Stimulated activated CD4-positive, alpha-beta T cell treated with anti-CD3 and anti-CD28 coated beads, Interleukin-2, amount 100 ng/mL, for 24 hours (primary cell): Measurements from ENCODE around the gene PLSCR3.
A peak's percentile ranks its signal among the peaks of the same experiment; 100 is the strongest.

Experiments
- DNase-seq, 2 donors: peaks; one replicate each; pipeline ENCODE4 v3.0.0-alpha.2; 2020

Gene PLSCR3

DNA sequence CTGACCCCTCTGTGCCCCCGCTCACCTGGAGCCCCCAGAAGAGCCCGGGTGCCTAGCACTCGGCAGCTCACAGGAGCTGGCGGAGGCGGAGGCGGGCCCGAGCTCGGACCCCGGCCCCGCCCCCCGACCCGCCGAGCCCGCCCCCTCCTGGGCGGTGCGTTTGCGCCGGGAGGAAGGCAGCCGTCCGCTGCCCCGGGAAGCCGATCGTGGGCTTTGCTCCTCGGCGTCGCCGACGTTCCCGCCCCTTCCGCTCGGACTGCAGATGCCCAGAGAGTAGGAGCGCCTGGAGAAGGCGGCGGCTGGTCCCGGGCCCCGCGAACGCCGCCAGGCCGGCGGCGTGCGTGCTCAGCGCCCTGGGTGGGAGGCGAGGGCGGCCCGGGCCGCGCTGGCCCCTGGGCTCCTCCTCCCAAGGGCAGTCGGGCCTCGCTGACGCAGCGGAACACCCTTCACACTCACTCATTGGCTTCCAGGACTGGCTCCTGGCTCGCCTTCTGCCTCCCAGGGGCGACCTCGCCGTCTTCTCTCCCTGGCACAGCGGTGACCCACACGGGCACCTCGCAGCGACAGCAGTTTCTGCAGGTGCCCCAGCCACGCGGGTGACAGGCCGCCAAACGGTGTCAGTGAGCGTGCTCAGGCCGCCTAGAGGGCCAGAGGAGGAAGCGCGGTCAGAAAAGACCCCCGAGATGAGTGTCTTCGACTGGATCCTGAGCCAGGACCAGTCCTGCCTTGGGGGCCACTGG, at the start of gene PLSCR3:
TSS of gene PLSCR3 (minus strand) at position 74 of the 740 bp plus-strand sequence. CDS start 415 bp downstream, outside the sequence.
- DNase-seq = peak; percentile 86 to 90

DNA sequence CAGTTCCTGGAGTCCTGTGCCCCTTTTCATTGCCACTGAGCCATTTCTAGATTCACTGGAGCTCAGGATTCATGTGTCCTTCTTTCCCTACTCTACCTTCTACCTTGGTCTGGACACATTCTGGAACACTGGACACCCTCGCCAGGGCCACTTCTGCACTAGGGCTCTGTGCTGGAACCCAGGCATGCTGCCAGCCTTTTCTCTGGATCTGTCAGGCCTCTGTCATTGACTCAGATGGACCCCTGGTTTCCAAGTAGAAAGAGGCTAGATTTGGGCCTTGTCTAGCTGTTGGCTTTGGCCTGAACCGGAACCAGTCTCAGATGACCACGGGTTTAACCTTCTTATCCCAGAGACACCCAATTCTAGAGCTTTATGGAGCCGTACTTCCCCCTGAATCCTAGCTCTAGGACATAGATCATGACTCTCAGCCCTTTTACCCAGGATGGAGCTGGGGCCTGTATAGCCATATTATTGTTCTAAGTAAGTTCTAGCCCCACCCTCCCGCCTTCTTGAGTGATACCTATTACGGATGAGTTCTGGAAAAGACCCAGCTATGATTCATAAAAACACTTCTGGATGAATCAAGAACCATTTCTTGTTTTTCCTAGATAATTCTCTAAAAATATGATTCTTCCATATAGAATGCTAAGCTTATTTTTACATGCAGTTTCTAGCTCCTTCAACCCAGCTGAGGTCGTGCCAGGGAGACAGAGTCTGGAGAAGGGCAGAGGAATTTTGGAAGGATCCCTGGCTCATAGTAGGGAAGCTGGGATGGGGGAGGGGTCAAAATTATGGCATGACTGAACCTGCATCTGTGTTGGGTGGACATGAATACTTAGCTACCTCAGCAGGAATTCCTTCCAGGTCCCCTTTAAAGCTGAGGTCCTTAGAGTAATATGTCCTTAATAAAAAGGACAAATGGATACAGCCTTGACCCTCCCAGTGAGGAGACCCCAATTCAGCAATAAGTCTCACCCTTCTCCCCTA, 49.5 kb upstream of the PLSCR3 start:
- DNase-seq = no peak

DNA sequence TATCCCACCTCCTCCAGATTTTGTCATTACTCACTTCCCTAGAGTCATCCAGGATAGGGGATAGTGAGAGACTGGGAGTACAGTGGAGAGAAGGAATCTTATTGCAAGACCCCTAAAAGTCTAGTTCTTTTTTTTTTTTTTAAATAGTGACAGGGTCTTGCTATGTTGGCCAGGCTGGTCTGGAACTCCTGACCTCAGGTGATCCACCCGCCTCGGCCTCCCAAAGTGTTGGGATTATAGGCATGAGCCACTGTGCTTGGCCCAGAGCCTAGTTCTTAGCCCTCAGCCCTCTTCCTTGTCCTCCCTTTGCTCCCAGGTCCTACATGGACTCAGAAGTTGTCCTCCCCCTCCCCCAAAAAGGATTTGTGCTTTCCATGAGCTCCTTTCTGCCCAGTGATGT, 47.8 kb upstream of the PLSCR3 start:
- DNase-seq = no peak

DNA sequence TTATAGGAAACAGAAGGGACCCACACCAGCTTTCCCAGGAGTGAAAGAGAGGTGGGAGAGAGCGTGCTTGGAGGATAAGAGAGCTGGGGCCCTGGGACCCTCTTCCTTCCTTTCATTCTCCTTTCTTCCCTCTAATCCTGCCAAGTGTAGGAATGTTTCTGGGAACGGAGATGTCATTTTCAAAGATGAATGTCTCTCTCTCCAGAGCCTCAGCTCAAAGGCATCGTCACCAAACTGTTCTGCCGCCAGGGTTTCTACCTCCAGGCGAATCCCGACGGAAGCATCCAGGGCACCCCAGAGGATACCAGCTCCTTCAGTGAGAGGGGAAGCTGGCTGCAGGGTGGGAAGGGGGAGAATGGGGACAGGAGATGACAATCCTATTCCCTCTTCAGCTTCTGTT, 46.9 kb upstream of the PLSCR3 start:
- no peak for DNase-seq

DNA sequence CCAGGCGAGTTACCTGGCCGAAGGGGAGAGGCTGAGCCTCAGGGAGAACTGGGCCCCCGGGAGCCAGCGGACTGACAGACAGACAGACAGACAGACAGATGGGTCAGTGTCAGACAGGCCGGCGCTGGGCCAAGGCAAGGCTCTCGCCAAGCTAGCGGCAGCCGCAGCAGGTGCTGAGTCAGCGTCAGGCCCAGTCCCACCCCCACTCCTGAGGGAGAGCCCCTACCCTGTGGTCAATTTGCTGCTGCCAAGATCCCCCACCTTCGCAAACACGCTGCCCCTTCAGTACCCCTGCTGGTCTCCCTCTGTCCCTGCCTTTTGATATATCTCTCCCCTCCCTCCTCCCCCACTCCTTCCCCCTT, 46.5 kb upstream of the PLSCR3 start:
- peak in 1 of 2 donors; percentile 28 for DNase-seq

DNA sequence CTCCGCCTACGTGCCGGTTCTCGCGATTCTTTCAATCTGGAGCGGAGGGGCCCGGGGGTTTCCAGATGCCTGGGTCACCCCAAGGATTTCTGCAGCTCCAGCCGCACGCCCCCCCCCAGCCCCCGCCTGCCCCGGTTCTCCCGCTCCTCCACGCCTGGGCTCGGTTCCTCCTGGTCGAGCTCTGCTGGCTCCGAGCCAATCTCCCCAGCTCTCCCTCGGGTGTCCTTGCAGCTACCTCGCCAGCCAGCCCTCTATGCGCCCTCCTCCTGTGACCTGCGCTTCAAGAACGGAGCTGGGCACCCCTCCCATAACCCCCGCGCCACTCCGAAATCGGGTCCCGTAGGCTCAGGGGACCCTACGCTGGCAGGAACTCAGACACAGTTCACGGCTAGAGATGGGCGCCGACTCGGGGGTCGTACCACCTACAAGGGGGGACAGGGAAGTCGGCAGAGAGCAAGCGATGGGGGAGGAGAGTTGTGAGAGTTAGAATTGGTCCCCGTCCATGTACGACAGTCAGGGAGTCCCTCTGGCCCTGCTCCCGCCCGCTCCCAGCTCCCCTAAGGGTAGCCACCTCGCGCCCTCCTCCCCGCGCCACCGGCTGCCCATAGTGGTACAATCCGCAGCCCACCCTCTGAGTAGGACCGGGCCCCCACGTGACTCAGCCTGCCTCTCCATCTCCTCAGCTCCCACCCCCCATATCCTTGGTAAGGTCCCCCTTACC, 45.9 kb upstream of the PLSCR3 start:
- DNase-seq = peak; percentile 34 to 62

DNA sequence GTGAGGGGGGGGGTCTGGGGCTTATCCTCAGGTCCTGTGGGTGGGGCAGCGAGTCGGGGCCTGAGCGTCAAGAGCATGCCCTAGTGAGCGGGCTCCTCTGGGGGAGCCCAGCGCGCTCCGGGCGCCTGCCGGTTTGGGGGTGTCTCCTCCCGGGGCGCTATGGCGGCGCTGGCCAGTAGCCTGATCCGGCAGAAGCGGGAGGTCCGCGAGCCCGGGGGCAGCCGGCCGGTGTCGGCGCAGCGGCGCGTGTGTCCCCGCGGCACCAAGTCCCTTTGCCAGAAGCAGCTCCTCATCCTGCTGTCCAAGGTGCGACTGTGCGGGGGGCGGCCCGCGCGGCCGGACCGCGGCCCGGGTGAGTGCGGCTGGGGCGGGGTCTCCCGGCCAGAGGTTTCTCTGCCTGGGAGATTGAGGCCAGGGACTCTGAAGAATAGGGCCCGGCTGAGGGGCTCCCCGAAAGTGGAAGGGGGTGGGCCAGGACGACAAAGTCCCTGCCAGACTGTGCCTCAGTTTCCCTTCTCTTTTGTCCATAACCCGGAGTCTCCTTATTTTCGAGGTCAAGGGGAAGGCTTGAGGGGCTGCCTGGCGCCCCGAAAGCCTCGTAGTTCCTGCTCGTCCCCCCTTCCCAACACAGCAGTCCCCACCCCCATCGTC, 45.3 kb upstream of the PLSCR3 start, which contains the start of gene FGF11:
TSS of gene FGF11 (plus strand) at position 51 of the 651 bp plus-strand sequence. CDS start at position 160, 109 bp downstream.
- peak in 1 of 2 donors; percentile 14 for DNase-seq

DNA sequence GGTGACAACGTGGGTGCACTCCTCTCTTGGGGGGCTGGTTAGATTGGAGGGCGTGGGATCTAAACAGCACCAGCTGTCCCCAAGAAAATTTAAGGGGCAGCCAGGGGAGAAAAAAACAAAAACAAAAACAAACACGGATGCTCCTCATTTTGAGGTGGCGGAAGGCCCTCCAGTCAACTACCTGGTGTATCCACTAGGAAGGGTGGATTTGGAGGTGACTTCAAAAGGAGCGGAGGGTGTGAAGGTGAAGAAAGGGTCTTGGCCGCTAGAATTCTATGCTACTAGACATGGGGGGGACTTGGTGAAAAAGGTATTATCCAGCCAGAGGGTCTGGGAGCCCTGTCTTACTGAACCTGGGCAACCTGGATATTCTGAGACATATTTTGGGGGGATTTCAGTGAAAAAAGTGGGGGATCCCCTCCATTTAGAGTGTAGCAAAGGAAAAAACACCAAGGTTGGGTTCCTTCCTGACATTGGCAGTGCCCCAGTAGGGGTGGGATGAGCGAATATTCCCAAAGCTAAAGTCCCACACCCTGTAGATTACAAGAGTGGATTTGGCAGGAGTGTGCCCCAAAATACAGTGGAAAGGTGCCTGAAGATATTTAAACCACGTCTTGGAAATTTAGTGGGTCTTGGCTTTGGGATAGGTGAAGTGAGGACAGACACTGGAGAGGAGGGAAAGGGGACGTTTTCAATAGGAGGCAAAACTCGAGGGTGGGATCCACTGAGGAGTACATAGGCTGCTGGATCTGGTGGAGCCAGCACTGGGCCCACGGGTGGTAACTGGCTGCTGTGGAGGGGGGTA, 44.5 kb upstream of the PLSCR3 start:
- no peak for DNase-seq

DNA sequence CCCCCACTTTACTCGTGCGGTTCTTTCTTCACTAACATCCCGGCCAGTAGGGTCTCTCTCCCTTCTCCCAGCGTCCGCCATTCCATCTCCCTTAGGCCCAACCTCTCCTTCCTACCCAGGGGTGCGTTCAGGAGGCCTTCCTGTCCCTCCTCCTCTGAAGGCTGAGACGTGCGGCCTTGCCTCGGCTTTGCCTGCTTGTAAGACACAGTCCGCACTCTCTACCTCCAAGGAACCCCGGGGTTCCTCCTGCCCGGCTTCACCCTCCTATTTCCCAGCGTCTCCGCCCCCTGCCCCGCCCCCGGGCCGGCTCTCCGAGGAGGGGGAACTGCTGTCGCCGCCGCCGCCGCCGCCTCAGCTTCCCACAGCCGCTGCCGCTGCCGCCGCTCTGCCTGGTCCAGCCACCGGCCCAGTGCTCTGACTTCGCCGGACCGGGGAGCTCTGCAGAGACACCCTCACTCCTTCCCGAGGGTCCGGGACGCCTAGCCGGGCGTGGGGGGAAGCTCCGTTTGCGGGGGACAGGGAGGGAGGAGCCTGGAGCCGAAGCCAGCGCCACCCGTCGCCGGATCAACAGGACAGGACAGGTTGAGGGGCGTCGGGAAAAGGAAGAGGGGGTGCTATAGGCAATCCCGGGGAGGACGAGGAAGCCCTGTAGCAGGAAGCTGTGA, 43.8 kb upstream of the PLSCR3 start:
- DNase-seq = peak; percentile 66 to 80

DNA sequence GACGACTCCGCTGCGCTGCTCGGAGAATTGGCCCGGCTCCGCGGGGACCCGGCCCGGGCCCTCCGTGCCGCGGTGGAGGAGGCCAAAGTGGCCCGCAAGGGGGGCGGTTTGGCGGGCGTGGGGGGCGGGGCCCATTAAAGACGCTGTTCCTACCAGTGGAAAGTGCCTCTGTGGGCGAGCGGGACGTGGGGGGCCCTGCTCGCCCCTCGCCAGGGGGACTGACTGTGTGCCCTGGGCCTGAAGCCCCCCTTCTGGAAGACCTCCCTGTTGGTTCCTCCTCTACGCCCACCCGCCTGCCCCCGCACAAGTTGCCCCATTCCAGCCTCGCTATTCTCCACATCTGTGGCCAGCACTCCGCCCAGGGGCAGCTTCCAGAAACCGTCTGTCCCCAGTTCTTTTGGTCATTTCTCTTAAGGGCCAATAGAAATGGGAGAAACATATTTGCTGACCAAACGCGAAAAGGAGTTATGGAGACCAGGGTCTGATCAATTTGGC, 43.1 kb upstream of the PLSCR3 start:
- no peak for DNase-seq

DNA sequence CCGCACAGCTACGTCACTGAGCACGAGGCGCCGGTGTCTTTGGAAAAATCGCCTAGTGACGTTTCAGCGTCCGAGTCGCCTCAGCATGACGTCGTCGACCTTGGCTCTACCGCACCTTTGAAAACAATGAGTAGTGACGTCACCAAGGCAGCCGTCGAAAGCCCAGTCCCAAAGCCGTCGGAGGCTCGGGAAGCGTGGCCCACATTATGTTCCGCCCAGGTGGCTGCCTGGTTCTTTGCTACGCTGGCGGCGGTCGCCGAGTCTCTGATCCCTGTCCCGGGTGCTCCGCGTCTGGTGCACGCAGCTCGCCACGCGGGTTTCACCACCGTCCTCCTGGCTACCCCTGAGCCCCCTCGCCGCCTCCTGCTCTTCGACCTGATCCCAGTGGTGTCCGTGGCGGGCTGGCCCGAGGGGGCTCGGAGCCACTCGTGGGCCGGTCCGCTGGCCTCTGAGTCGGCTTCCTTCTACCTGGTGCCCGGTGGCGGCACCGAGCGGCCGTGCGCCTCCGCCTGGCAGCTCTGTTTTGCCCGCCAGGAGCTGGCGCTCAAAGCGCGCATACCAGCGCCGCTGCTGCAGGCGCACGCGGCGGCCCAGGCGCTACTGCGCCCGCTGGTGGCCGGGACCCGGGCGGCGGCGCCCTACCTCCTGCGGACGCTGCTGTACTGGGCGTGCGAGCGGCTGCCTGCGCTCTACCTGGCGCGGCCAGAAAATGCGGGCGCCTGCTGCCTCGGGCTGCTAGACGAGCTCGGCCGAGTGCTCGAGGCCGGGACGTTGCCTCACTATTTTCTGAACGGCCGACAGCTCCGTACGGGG, 42.4 kb upstream of the PLSCR3 start:
- DNase-seq = peak; percentile 79 to 86

DNA sequence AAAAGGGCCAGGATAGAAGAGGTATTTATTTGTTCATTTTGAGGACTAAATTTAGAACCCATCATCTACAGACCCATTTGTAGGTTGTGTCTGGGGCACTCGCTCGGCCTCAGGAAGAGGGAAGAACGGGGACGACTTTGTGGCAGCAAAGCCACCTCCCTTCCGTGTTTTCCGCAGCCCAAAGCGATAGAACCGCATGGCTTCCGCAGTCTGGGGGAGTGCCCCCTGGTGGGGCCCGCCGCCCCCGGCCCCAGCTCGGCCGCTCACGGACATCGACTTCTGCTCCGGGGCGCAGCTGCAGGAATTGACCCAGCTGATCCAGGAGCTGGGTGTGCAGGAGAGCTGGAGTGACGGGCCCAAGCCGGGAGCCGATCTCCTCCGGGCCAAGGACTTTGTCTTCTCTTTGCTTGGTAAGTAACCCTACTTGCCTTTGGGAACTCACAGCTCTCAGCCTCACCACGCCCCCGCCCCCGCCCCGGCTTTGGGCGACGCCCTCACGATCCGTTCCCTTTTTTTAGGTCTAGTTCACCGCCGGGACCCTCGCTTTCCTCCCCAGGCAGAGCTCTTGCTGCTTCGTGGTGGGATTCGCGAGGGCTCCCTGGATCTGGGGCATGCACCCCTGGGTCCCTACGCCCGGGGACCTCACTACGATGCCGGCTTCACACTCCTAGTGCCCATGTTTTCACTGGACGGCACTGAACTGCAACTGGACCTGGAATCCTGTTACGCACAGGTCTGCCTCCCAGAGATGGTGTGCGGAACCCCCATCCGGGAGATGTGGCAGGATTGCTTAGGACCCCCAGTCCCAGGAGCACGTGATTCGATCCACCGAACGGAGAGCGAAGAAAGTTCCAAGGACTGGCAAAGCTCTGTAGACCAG, 41.6 kb upstream of the PLSCR3 start:
- peak; percentile 55 to 66 for DNase-seq

DNA sequence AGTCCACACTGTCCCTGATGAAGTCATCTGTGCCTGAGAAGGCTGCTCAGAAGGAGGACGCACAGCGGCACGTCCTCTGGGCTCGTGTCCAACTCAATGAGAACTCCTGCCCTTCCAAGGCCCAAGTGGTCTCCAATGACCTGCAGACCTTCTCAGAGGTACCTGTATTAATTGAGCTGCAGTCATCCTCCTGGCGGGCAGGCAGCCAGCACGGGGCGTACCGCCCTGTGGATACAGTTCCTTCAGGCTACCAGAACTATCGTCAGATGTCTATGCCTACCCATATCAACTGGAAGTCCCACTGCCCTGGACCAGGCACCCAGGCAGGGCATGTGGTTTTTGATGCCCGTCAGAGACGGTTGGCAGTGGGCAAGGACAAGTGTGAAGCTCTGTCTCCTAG, 38.0 kb upstream of the PLSCR3 start:
- DNase-seq = no peak

DNA sequence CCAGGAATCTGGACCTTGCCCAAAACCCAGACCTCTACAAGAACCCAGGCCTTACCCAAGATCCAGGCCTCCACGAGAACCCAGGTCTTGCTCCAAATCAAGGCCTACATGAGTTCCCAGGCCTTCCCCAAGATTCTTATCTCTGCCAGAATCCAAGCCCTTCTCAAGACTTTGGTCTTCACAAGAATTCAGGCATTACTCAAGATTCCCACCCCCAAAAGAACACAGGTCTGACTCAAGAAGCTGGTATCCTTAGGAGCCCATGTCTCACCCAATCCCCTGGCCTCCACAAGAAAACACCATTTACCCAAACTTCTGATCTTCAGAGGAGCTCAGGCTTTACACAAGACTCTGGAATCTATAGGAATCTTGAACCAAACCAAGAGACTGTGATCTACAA, 36.9 kb upstream of the PLSCR3 start:
- no peak for DNase-seq

DNA sequence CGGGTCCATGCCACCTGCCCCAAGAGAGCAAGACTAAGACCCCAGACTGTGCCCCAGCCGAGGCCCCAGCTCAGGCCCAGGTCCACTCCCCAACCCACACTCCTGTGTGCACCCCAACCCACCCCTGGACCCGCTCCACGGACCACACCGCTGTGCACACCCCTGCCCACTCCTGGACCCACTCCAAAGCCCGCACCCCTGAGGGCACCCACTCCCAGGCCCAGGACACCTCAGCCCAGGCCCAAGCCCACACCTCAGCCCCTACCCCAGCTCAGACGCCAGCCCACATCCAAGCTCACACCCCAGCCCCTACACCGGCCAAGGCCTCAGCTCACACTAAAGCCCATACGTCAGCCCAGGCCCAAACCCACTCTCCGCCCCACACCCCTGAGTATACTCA, 35.4 kb upstream of the PLSCR3 start:
- no peak for DNase-seq

DNA sequence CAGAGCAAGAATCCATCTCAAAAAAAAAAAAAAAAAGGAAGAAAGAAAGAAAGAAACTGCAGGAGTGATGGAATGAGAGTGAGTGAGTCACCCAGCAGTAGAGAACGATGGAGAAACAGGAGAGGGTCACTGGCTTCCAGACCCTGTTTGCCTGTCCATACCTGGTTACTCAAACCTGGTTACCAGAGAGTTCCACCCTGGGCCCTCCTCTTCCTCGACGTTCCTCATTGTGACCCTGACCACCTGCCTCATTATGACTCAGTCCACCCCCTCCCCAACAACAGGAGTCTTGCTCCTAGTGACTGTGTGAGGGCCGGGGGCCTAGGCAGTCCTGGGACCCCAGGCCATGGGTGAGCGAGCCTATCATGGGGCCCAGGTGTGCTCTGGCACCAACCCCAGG, 34.2 kb upstream of the PLSCR3 start, which contains the start of gene SPEM3:
TSS of gene SPEM3 (plus strand) at position 301 of the 400 bp plus-strand sequence. CDS start at position 347, 46 bp downstream.
- no peak for DNase-seq

DNA sequence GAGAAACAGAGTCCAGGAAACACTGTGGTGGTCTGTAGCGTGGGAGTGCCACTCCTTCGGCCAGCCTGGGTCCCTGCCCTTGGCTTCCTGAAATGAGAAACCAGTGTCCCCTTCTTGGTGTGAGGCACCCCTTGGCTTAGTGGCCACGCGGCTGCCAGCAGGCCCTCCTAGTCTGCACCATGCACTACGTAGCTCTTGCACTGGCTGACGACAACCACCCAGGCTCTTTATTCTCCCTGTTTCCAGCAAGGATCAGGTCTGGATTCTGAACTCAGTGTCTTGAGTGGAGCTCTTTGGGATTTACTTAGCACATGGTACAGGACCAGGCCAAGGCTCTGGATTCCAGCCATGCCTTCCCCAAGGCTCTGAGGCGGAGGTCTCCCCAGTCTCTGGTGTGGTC, 33.2 kb upstream of the PLSCR3 start:
- DNase-seq = no peak

DNA sequence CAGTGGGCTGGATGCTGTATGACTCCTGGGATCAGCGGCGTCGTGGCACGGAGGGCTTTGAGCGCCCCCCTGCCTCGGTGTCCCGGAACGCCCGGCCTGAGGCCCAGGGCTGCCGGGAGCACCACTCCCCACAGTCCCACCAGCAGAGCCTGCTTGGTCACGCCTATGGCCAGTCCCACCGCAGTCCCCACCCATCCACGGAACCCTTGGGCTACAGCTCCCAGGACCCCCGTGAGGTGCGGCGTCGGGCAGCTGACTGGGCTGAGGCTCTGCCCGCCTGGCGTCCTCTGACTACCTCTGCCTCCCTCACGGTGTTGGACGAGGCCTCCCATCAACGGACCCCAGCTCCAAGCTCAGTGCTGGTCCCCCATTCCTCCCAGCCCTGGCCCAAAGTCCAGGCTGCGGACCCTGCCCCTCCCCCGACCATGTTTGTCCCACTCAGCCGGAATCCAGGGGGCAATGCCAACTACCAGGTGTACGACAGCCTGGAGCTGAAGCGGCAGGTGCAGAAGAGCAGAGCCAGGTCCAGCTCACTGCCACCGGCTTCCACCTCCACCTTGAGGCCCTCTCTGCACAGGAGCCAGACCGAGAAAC, 32.7 kb upstream of the PLSCR3 start:
- DNase-seq = no peak
